H9 (cell line): ENCODE results near the gene STAC2. TPM values are rescaled to one million over a fixed set of nuclear protein-coding genes. Genes with fewer than 3 reads are reported as not detected.

Experiments used
- DNase-seq: peaks from one replicate; pipeline ENCODE4 v3.0.0-alpha.2; 2017
- H2AFZ ChIP-seq: one replicate; pipeline ENCODE4 v1.6.1; 2013; ENCODE audit warnings: mild to moderate bottlenecking, low read length, control low read depth, moderate library complexity
- H2AK5ac ChIP-seq: 2 replicates; pipeline ENCODE4 v1.6.1; 2013; ENCODE audit warnings: low read length, control low read depth, mixed read lengths; ENCODE audit not compliant: insufficient read length
- H2BK120ac ChIP-seq: one replicate; pipeline ENCODE4 v1.6.1; 2013; ENCODE audit warnings: low read depth, mild to moderate bottlenecking, low read length, control low read depth, inconsistent platforms; ENCODE audit not compliant: poor library complexity, severe bottlenecking
- H2BK12ac ChIP-seq: 2 replicates; pipeline ENCODE4 v1.6.1; 2013; ENCODE audit warnings: low read length, control low read depth, mixed read lengths, low read depth; ENCODE audit not compliant: insufficient read length
- H2BK15ac ChIP-seq: 2 replicates; pipeline ENCODE4 v1.6.1; 2013; ENCODE audit warnings: low read depth, low read length, control low read depth
- H2BK20ac ChIP-seq: one replicate; pipeline ENCODE4 v1.6.1; 2013; ENCODE audit warnings: low read depth, mild to moderate bottlenecking, low read length, control low read depth, inconsistent platforms; ENCODE audit not compliant: poor library complexity, severe bottlenecking
- H2BK5ac ChIP-seq: 2 replicates; pipeline ENCODE4 v1.6.1; 2013; ENCODE audit warnings: low read length, control low read depth, mixed read lengths; ENCODE audit not compliant: insufficient read length
- H3K14ac ChIP-seq: 2 replicates; pipeline ENCODE4 v1.6.1; 2013; ENCODE audit warnings: low read length, control low read depth; ENCODE audit not compliant: insufficient read depth
- H3K18ac ChIP-seq: 2 replicates; pipeline ENCODE4 v1.6.1; 2013; ENCODE audit warnings: low read depth, mild to moderate bottlenecking, mixed read lengths, low read length, control low read depth; ENCODE audit not compliant: insufficient read length
- H3K23ac ChIP-seq: 2 replicates; pipeline ENCODE4 v1.6.1; 2013; ENCODE audit warnings: low read length, control low read depth, mixed read lengths, low read depth; ENCODE audit not compliant: insufficient read length
- H3K23me2 ChIP-seq: 2 replicates; pipeline ENCODE4 v1.6.1; 2013; ENCODE audit warnings: low read depth, mild to moderate bottlenecking, mixed read lengths, low read length, control low read depth; ENCODE audit not compliant: insufficient read length, poor library complexity, severe bottlenecking
- H3K27ac ChIP-seq: 2 replicates; pipeline ENCODE4 v1.5.1; 2013; ENCODE audit warnings: low read length, control low read depth, mixed read lengths, low read depth; ENCODE audit not compliant: insufficient read length
- H3K27me3 ChIP-seq: 2 replicates; pipeline ENCODE4 v1.6.1; 2013; ENCODE audit warnings: low read length, control low read depth, inconsistent platforms; ENCODE audit not compliant: insufficient read depth
- H3K4ac ChIP-seq: 2 replicates; pipeline ENCODE4 v1.6.1; 2013; ENCODE audit warnings: low read depth, mild to moderate bottlenecking, control low read depth, inconsistent platforms, low read length, moderate library complexity
- H3K4me1 ChIP-seq: 2 replicates; pipeline ENCODE4 v1.6.1; 2013; ENCODE audit warnings: low read length, control low read depth, inconsistent platforms; ENCODE audit not compliant: insufficient read depth
- H3K4me2 ChIP-seq: 2 replicates; pipeline ENCODE4 v1.6.1; 2013; ENCODE audit warnings: low read length, control low read depth, mixed read lengths; ENCODE audit not compliant: insufficient read length, insufficient read depth
- H3K56ac ChIP-seq: 2 replicates; pipeline ENCODE4 v1.6.1; 2013; ENCODE audit warnings: low read depth, mild to moderate bottlenecking, mixed read lengths, low read length, control low read depth; ENCODE audit not compliant: insufficient read length
- H3K79me1 ChIP-seq: 2 replicates; pipeline ENCODE4 v1.6.1; 2013; ENCODE audit warnings: low read depth, mild to moderate bottlenecking, moderate library complexity, low read length, control low read depth, inconsistent platforms; ENCODE audit not compliant: insufficient read depth, poor library complexity, severe bottlenecking
- H3K79me2 ChIP-seq: 2 replicates; pipeline ENCODE4 v1.6.1; 2013; ENCODE audit warnings: low read length, control low read depth, inconsistent platforms; ENCODE audit not compliant: insufficient read depth
- H3K9ac ChIP-seq: 2 replicates; pipeline ENCODE4 v1.6.1; 2013; ENCODE audit warnings: low read length, control low read depth, mixed read lengths; ENCODE audit not compliant: insufficient read length; ENCODE audit errors: extremely low read depth
- H3K9me3 ChIP-seq: one replicate; pipeline ENCODE4 v1.6.1; 2013; ENCODE audit warnings: low read depth, low read length, inconsistent platforms; ENCODE audit not compliant: control insufficient read depth
- H3T11ph ChIP-seq: one replicate; pipeline ENCODE4 v1.6.1; 2013; ENCODE audit warnings: mild to moderate bottlenecking, low read length, control low read depth, inconsistent platforms
- H4K20me1 ChIP-seq: one replicate; pipeline ENCODE4 v1.6.1; 2013; ENCODE audit not compliant: control insufficient read depth, insufficient read length, insufficient read depth
- H4K5ac ChIP-seq: 2 replicates; pipeline ENCODE4 v1.6.1; 2013; ENCODE audit warnings: low read depth, mild to moderate bottlenecking, mixed read lengths, low read length, control low read depth; ENCODE audit not compliant: insufficient read length
- H4K8ac ChIP-seq: replicated peaks from 2 replicates; pipeline ENCODE4 v1.6.1; 2013; ENCODE audit warnings: low read length, control low read depth, mixed read lengths, low read depth; ENCODE audit not compliant: insufficient read length
- H4K91ac ChIP-seq: 2 replicates; pipeline ENCODE4 v1.6.1; 2013; ENCODE audit warnings: low read depth, mild to moderate bottlenecking, moderate library complexity, mixed read lengths, low read length, control low read depth; ENCODE audit not compliant: insufficient read length
- H3K27ac Mint-ChIP-seq, 3 experiments: 2 replicates in 2 of 3; 3 replicates in 1 of 3; pipeline ENCODE4 v1.8.0; 2020 to 2021; ENCODE audit warnings: mixed read lengths in 3 of 3, mild to moderate bottlenecking in 1 of 3, moderate library complexity in 1 of 3
- H3K27me3 Mint-ChIP-seq: 2 replicates; pipeline ENCODE4 v1.8.0; 2021; ENCODE audit warnings: low read depth, mild to moderate bottlenecking, moderate library complexity, mixed read lengths
- H3K36me3 Mint-ChIP-seq, 3 experiments: 2 replicates in 2 of 3; 3 replicates in 1 of 3; pipeline ENCODE4 v1.8.0; 2020 to 2021; ENCODE audit warnings: low read depth in 3 of 3, mixed read lengths in 3 of 3; ENCODE audit not compliant: insufficient read depth in 1 of 3
- H3K4me1 Mint-ChIP-seq, 2 experiments: 2 replicates each; pipeline ENCODE4 v1.8.0; 2020; ENCODE audit warnings: mixed read lengths in 2 of 2
- H3K4me3 Mint-ChIP-seq, 2 experiments: 2 replicates in 1 of 2; 3 replicates in 1 of 2; pipeline ENCODE4 v1.8.0; 2020 to 2021; ENCODE audit warnings: mild to moderate bottlenecking in 2 of 2, mixed read lengths in 2 of 2, moderate library complexity in 1 of 2
- H3K9me3 Mint-ChIP-seq, 2 experiments: 2 replicates in 1 of 2; 3 replicates in 1 of 2; pipeline ENCODE4 v1.8.0; 2020; ENCODE audit warnings: mild to moderate bottlenecking in 2 of 2, mixed read lengths in 2 of 2, moderate library complexity in 1 of 2
- WGBS: extraction: QIAGEN DNeasy Blood & Tissue Kit; methylation state at CpG from one replicate; pipeline ENCODE4 v1.1.7; 2013; ENCODE audit warnings: missing lambda C conversion rate, low lambda C conversion rate, mixed read lengths; ENCODE audit not compliant: insufficient read length; ENCODE audit errors: extremely low coverage; 5-methylcytosine and 5-hydroxymethylcytosine counted together
- total RNA-seq: library from RNA; stranded (reverse); gene quantifications from 2 replicates; pipeline ENCODE4 v1.2.1, GENCODE V29; 2021
- TF ChIP-seq, protein P1 (sequence below): fragments of 200-600 bp; sonication (generic); conservative IDR thresholded peaks from 3 replicates; pipeline ENCODE4 v1.8.0; 2021; ENCODE audit warnings: antibody characterized with exemption, mild to moderate bottlenecking

The STAC2 gene
- total RNA-seq, 1 experiment from 2014 or later: 2.5 TPM

DNA sequence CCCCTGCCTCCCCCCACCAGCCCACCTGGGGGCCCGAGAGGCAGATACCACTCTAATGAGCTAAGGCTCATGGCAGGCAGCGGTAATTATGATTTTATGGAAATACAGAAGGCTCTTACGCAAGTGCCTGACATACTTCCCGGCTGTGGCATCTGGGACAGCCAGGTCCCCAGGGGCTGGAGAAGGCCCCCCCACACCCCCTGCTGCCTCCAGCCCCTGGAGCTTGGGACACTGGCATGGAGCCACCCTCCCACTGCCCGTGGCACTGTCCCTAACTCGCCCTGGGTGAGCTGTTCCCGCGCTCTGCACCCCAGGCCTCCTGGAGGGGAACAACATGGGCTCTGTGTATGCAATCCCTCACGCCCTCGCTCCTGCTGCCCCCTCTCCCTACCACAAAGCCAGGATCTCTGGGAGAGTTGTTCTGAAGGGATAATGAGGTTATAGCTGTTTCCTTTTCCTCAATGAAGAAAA, 5.4 kb upstream of the STAC2 start:
- Histone ChIP-seq H2AK5ac (no peak overlapping the region), H2BK15ac (no peak overlapping the region), H3K4me1 (no peaks in the 10 kb centered on the region), H3T11ph (no peak overlapping the region), H3K14ac (no peak overlapping the region), H3K4me2 (no peak overlapping the region), H3K23me2 (peaks cover 8% of the 10 kb centered on the region), H3K23ac (no peak overlapping the region), H3K9ac (no peak overlapping the region), H3K27ac (no peak overlapping the region), H3K4ac (no peak overlapping the region), H3K79me2 (no peaks in the 10 kb centered on the region), H2BK12ac (no peak overlapping the region), H3K56ac (no peak overlapping the region), H4K91ac (no peak overlapping the region), H4K8ac (no peak overlapping the region), H4K5ac (no peak overlapping the region), H3K18ac (no peak overlapping the region), H3K27me3 (0 out of 2 replicates have a peak, but pooled peaks cover 2% of the 10 kb centered on the region), H3K79me1 (no peaks in the 10 kb centered on the region), H4K20me1 (no peaks in the 10 kb centered on the region), H2BK5ac (no peak overlapping the region), H2BK20ac (no peak overlapping the region), H3K9me3 (no peaks in the 10 kb centered on the region), H2BK120ac (no peak overlapping the region), H2AFZ (no peak overlapping the region)
- no peak overlapping the region for H3K27ac Mint-ChIP-seq
- no peak overlapping the region for H3K4me3 Mint-ChIP-seq
- TF ChIP-seq, protein P1, sequence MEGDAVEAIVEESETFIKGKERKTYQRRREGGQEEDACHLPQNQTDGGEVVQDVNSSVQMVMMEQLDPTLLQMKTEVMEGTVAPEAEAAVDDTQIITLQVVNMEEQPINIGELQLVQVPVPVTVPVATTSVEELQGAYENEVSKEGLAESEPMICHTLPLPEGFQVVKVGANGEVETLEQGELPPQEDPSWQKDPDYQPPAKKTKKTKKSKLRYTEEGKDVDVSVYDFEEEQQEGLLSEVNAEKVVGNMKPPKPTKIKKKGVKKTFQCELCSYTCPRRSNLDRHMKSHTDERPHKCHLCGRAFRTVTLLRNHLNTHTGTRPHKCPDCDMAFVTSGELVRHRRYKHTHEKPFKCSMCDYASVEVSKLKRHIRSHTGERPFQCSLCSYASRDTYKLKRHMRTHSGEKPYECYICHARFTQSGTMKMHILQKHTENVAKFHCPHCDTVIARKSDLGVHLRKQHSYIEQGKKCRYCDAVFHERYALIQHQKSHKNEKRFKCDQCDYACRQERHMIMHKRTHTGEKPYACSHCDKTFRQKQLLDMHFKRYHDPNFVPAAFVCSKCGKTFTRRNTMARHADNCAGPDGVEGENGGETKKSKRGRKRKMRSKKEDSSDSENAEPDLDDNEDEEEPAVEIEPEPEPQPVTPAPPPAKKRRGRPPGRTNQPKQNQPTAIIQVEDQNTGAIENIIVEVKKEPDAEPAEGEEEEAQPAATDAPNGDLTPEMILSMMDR: no peak
- no peaks in the 10 kb centered on the region for H3K9me3 Mint-ChIP-seq
- no CpG with 5 or more reads among the region's 10 CpGs for WGBS
- peaks cover 25% of the 10 kb centered on the region for H3K27me3 Mint-ChIP-seq
- peaks cover 19 to 30% of the 10 kb centered on the region in 2 experiments for H3K4me1 Mint-ChIP-seq
- no peaks in the 10 kb centered on the region for H3K36me3 Mint-ChIP-seq
- DNase-seq: no peak
